Activated CD8-positive, alpha-beta memory T cell treated with anti-CD3 and anti-CD28 coated beads for 36 hours (primary cell): ENCODE data around the gene FLT3LG. TPM values are rescaled to one million over a fixed set of nuclear protein-coding genes. Genes with fewer than 3 reads are reported as not detected.

Source experiments
- CTCF ChIA-PET: fragments of 350-600 bp; sonication (Branson Sonifier 250); formaldehyde crosslinking; loops from one replicate; lab custom pipeline; 2021; ENCODE audit warnings: antibody characterized with exemption; lab: Charles Lee
- POLR2A ChIA-PET: fragments of 350-600 bp; sonication (Branson Sonifier 250); formaldehyde crosslinking; loops from one replicate; lab custom pipeline; 2021; ENCODE audit warnings: antibody characterized with exemption; lab: Charles Lee
- total RNA-seq, 2 experiments: library from RNA; stranded (reverse); gene quantifications; one replicate each; pipeline ENCODE4 v1.2.3, GENCODE V29; 2021

FLT3LG gene
- total RNA-seq, 2 experiments from 2014 or later: 52.2 to 55.1 TPM

GRCh38 chr19:49514151-49514550, 40.1 kb downstream of the FLT3LG start:
- POLR2A ChIA-PET: interaction anchor here (0.7 kb wide), 1 partner anchor 13 kb away, joined by 3 read pairs; no protein-coding TSS in a partner anchor
- CTCF ChIA-PET: interaction anchor here (0.8 to 2.2 kb wide), 3 partner anchors 33 to 55 kb away, joined by 3 to 11 read pairs (median 3); no protein-coding TSS in a partner anchor

- POLR2A ChIA-PET: no interaction called here
- CTCF ChIA-PET: no interaction called here
Observed at GRCh38 chr19:49515767-49516166, 41.8 kb downstream of the FLT3LG start.

- CTCF ChIA-PET: interaction anchor here (0.6 to 1.8 kb wide), 2 partner anchors 28 to 134 kb away, joined by 3 to 6 read pairs; no protein-coding TSS in a partner anchor
- POLR2A ChIA-PET: no interaction called here
Observed at GRCh38 chr19:49518033-49518432, 44.0 kb downstream of the FLT3LG start.

- ChIA-PET CTCF (interaction anchor here (0.7 to 3.3 kb wide), 5 partner anchors 15 to 136 kb away, joined by 3 to 15 read pairs (median 4); no protein-coding TSS in a partner anchor), POLR2A (no interaction called here)
Observed at GRCh38 chr19:49520705-49521319, 46.8 kb downstream of the FLT3LG start.

- ChIA-PET CTCF (interaction anchor here (0.8 kb wide), 1 partner anchor 18 kb away, joined by 3 read pairs; no protein-coding TSS in a partner anchor), POLR2A (no interaction called here)
Observed at GRCh38 chr19:49524812-49525455, 50.9 kb downstream of the FLT3LG start.

GRCh38 chr19:49528211-49528771, 54.3 kb downstream of the FLT3LG start:
- CTCF ChIA-PET: interaction anchor here (0.9 to 2.4 kb wide), 3 partner anchors 19 to 52 kb away, joined by 3 to 7 read pairs (median 3); partner anchors contain the start of gene NOSIP
- POLR2A ChIA-PET: interaction anchor here (0.5 to 1.0 kb wide), 4 partner anchors 42 to 137 kb away, joined by 3 to 4 read pairs (median 3); partner anchors contain the start of genes BCL2L12, IRF3 and NOSIP

GRCh38 chr19:49530708-49531107, 56.7 kb downstream of the FLT3LG start:
- CTCF ChIA-PET: interaction anchor here (2.2 kb wide), 1 partner anchor 16 kb away, joined by 6 read pairs; no protein-coding TSS in a partner anchor
- POLR2A ChIA-PET: interaction anchor here (0.7 kb wide), 1 partner anchor 24 kb away, joined by 4 read pairs; no protein-coding TSS in a partner anchor

GRCh38 chr19:49533551-49534488, 59.8 kb downstream of the FLT3LG start:
- POLR2A ChIA-PET: interaction anchor here (0.9 kb wide), 1 partner anchor 25 kb away, joined by 3 read pairs; no protein-coding TSS in a partner anchor
- CTCF ChIA-PET: interaction anchor here (0.6 to 2.8 kb wide), 9 partner anchors 9 to 130 kb away, joined by 3 to 13 read pairs (median 5); partner anchors contain the start of gene FCGRT

GRCh38 chr19:49534632-49535385, 60.8 kb downstream of the FLT3LG start:
- CTCF ChIA-PET: interaction anchor here (0.6 to 3.0 kb wide), 12 partner anchors 8 to 205 kb away, joined by 3 to 13 read pairs (median 5); partner anchors contain the start of gene FCGRT
- POLR2A ChIA-PET: interaction anchor here (0.9 kb wide), 1 partner anchor 24 kb away, joined by 3 read pairs; no protein-coding TSS in a partner anchor

Other genes starting within 250 kb of the FLT3LG start
- under 1 TPM; 0.57 to 0.95 TPM for gene SLC6A16, start 149.0 kb upstream of the FLT3LG start, total RNA-seq
- 100 to 1,000 TPM; 101 to 102 TPM for gene CD37, start 138.8 kb upstream of the FLT3LG start, total RNA-seq
- gene TEAD2, start 111.8 kb upstream of the FLT3LG start, total RNA-seq: not detected
- gene DKKL1, start 110.3 kb upstream of the FLT3LG start, total RNA-seq: not detected
- under 1 TPM; 0.15 to 0.19 TPM for gene KASH5, start 86.0 kb upstream of the FLT3LG start, total RNA-seq
- not detected for gene PTH2, start 50.8 kb upstream of the FLT3LG start, total RNA-seq
- gene GFY, start 48.8 kb upstream of the FLT3LG start, total RNA-seq: not detected
- not detected for gene SLC17A7, start 32.7 kb upstream of the FLT3LG start, total RNA-seq
- 100 to 1,000 TPM; 152 to 154 TPM for gene PIH1D1, start 22.4 kb upstream of the FLT3LG start, total RNA-seq
- 10 to 100 TPM; 38.4 to 38.5 TPM for gene ALDH16A1, start 21.0 kb upstream of the FLT3LG start, total RNA-seq
- 1,000 to 10,000 TPM; 3,587 to 3,700 TPM for gene RPL13A, start 13.4 kb downstream of the FLT3LG start, total RNA-seq
- 1,000 to 10,000 TPM; 2,789 to 2,826 TPM for gene RPS11, start 22.2 kb downstream of the FLT3LG start, total RNA-seq
- 10 to 100 TPM; 10.3 to 12.4 TPM for gene FCGRT, start 38.4 kb downstream of the FLT3LG start, total RNA-seq
- 1 to 10 TPM; 2.6 to 2.8 TPM for gene RCN3, start 53.8 kb downstream of the FLT3LG start, total RNA-seq
- 10 to 100 TPM; 59.7 to 60.2 TPM for gene NOSIP, start 106.3 kb downstream of the FLT3LG start, total RNA-seq
- 1 to 10 TPM; 1.1 to 1.4 TPM for gene PRRG2, start 107.1 kb downstream of the FLT3LG start, total RNA-seq
- gene PRR12, start 117.0 kb downstream of the FLT3LG start, total RNA-seq: 10 to 100 TPM; 22.0 to 22.3 TPM
- 1 to 10 TPM; 5.0 to 5.4 TPM for gene RRAS, start 165.9 kb downstream of the FLT3LG start, total RNA-seq
- 10 to 100 TPM; 71.7 to 76.5 TPM for gene SCAF1, start 168.0 kb downstream of the FLT3LG start, total RNA-seq
- gene IRF3, start 191.6 kb downstream of the FLT3LG start, total RNA-seq: 100 to 1,000 TPM; 120 to 122 TPM
- 10 to 100 TPM; 72.3 to 73.6 TPM for gene BCL2L12, start 191.7 kb downstream of the FLT3LG start, total RNA-seq
- 100 to 1,000 TPM; 538 to 559 TPM for gene PRMT1, start 203.1 kb downstream of the FLT3LG start, total RNA-seq
- gene ADM5, start 215.4 kb downstream of the FLT3LG start, total RNA-seq: 1 to 10 TPM; 7.3 TPM
- under 1 TPM; 0.32 to 0.61 TPM for gene CPT1C, start 216.9 kb downstream of the FLT3LG start, total RNA-seq